IMR-90 (cell line): ENCODE measurements around the gene RIPK3.

ENCODE experiments used
- POLR2A ChIP-seq: IDR thresholded peaks from 2 replicates; pipeline ENCODE4 v1.6.1; 2012; ENCODE audit warnings: mild to moderate bottlenecking, low read depth, low read length
- RCOR1 ChIP-seq: IDR thresholded peaks from 2 replicates; pipeline ENCODE4 v1.6.1; 2012; ENCODE audit warnings: mild to moderate bottlenecking, low read length, improper control_type of control experiment; ENCODE audit not compliant: insufficient replicate concordance
- TF ChIP-seq, protein P1 (sequence below): conservative IDR thresholded peaks from 2 replicates; pipeline ENCODE4 v1.5.1; 2012; ENCODE audit warnings: mild to moderate bottlenecking, low read depth, low read length, improper control_type of control experiment
- TF ChIP-seq, protein P2 (sequence below): fragments of 150-350 bp; IDR thresholded peaks from 2 replicates; pipeline ENCODE4 v1.6.1; 2016; ENCODE audit warnings: low read depth, mild to moderate bottlenecking, low read length, moderate library complexity, borderline replicate concordance

DNA sequence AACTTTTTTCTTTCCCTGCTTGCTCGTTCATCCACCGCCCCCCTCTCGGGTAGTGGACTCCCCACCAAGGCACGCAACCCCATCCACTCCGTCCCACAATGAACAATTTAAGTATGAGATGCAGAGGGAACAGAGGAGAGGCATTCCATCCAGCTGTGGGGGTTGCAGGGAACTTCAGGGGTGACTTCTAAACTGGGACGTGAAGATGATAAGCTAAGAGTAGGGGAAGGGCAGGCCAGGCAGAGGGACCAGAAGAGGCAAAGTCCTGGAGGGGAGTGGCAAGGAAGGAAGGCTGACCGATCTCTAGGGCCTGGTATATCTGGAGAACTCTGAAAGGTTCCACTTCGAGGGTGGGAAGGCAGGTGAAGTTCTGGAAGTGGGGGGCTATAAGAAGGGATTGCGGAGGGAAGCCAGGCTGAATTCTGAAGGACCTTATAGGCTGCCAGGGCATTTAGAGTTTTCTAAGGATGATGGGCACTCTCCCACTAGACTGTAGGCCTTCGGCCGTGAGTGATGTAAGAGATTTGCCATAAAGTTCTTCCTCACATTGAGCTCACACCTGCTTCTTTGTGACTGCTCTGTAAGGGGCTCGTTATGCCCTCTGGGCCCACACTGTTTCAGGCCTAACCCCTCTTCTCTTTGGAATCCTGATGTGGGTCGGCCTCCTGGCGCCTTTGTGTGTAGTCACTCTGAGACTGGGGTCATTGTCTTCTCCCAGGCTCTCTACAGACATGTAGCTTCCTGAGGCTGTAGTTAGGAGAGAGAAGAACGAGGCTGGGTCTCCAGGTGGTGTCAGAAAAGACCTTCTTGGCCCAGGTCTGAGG, 40.3 kb upstream of the RIPK3 start:
- TF ChIP-seq, protein P1, sequence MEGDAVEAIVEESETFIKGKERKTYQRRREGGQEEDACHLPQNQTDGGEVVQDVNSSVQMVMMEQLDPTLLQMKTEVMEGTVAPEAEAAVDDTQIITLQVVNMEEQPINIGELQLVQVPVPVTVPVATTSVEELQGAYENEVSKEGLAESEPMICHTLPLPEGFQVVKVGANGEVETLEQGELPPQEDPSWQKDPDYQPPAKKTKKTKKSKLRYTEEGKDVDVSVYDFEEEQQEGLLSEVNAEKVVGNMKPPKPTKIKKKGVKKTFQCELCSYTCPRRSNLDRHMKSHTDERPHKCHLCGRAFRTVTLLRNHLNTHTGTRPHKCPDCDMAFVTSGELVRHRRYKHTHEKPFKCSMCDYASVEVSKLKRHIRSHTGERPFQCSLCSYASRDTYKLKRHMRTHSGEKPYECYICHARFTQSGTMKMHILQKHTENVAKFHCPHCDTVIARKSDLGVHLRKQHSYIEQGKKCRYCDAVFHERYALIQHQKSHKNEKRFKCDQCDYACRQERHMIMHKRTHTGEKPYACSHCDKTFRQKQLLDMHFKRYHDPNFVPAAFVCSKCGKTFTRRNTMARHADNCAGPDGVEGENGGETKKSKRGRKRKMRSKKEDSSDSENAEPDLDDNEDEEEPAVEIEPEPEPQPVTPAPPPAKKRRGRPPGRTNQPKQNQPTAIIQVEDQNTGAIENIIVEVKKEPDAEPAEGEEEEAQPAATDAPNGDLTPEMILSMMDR, result no peak
- TF ChIP-seq RCOR1 (no peak), POLR2A (no peak)
- TF ChIP-seq, protein P2, sequence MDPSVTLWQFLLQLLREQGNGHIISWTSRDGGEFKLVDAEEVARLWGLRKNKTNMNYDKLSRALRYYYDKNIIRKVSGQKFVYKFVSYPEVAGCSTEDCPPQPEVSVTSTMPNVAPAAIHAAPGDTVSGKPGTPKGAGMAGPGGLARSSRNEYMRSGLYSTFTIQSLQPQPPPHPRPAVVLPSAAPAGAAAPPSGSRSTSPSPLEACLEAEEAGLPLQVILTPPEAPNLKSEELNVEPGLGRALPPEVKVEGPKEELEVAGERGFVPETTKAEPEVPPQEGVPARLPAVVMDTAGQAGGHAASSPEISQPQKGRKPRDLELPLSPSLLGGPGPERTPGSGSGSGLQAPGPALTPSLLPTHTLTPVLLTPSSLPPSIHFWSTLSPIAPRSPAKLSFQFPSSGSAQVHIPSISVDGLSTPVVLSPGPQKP, result no peak
